H9 (cell line): ENCODE data around the gene LRRC28. TPM values are rescaled to one million over a fixed set of nuclear protein-coding genes. Genes with fewer than 3 reads are reported as not detected.

Source experiments
- DNase-seq: peaks from one replicate; pipeline ENCODE4 v3.0.0-alpha.2; 2017
- H2AFZ ChIP-seq: one replicate; pipeline ENCODE4 v1.6.1; 2013; ENCODE audit warnings: mild to moderate bottlenecking, low read length, control low read depth, moderate library complexity
- H2AK5ac ChIP-seq: 2 replicates; pipeline ENCODE4 v1.6.1; 2013; ENCODE audit warnings: low read length, control low read depth, mixed read lengths; ENCODE audit not compliant: insufficient read length
- H2BK120ac ChIP-seq: one replicate; pipeline ENCODE4 v1.6.1; 2013; ENCODE audit warnings: low read depth, mild to moderate bottlenecking, low read length, control low read depth, inconsistent platforms; ENCODE audit not compliant: poor library complexity, severe bottlenecking
- H2BK12ac ChIP-seq: 2 replicates; pipeline ENCODE4 v1.6.1; 2013; ENCODE audit warnings: low read length, control low read depth, mixed read lengths, low read depth; ENCODE audit not compliant: insufficient read length
- H2BK15ac ChIP-seq: 2 replicates; pipeline ENCODE4 v1.6.1; 2013; ENCODE audit warnings: low read depth, low read length, control low read depth
- H2BK20ac ChIP-seq: one replicate; pipeline ENCODE4 v1.6.1; 2013; ENCODE audit warnings: low read depth, mild to moderate bottlenecking, low read length, control low read depth, inconsistent platforms; ENCODE audit not compliant: poor library complexity, severe bottlenecking
- H2BK5ac ChIP-seq: 2 replicates; pipeline ENCODE4 v1.6.1; 2013; ENCODE audit warnings: low read length, control low read depth, mixed read lengths; ENCODE audit not compliant: insufficient read length
- H3K14ac ChIP-seq: 2 replicates; pipeline ENCODE4 v1.6.1; 2013; ENCODE audit warnings: low read length, control low read depth; ENCODE audit not compliant: insufficient read depth
- H3K18ac ChIP-seq: 2 replicates; pipeline ENCODE4 v1.6.1; 2013; ENCODE audit warnings: low read depth, mild to moderate bottlenecking, mixed read lengths, low read length, control low read depth; ENCODE audit not compliant: insufficient read length
- H3K23ac ChIP-seq: 2 replicates; pipeline ENCODE4 v1.6.1; 2013; ENCODE audit warnings: low read length, control low read depth, mixed read lengths, low read depth; ENCODE audit not compliant: insufficient read length
- H3K23me2 ChIP-seq: 2 replicates; pipeline ENCODE4 v1.6.1; 2013; ENCODE audit warnings: low read depth, mild to moderate bottlenecking, mixed read lengths, low read length, control low read depth; ENCODE audit not compliant: insufficient read length, poor library complexity, severe bottlenecking
- H3K27ac ChIP-seq: 2 replicates; pipeline ENCODE4 v1.5.1; 2013; ENCODE audit warnings: low read length, control low read depth, mixed read lengths, low read depth; ENCODE audit not compliant: insufficient read length
- H3K27me3 ChIP-seq: 2 replicates; pipeline ENCODE4 v1.6.1; 2013; ENCODE audit warnings: low read length, control low read depth, inconsistent platforms; ENCODE audit not compliant: insufficient read depth
- H3K4ac ChIP-seq: 2 replicates; pipeline ENCODE4 v1.6.1; 2013; ENCODE audit warnings: low read depth, mild to moderate bottlenecking, control low read depth, inconsistent platforms, low read length, moderate library complexity
- H3K4me1 ChIP-seq: 2 replicates; pipeline ENCODE4 v1.6.1; 2013; ENCODE audit warnings: low read length, control low read depth, inconsistent platforms; ENCODE audit not compliant: insufficient read depth
- H3K4me2 ChIP-seq: 2 replicates; pipeline ENCODE4 v1.6.1; 2013; ENCODE audit warnings: low read length, control low read depth, mixed read lengths; ENCODE audit not compliant: insufficient read length, insufficient read depth
- H3K56ac ChIP-seq: 2 replicates; pipeline ENCODE4 v1.6.1; 2013; ENCODE audit warnings: low read depth, mild to moderate bottlenecking, mixed read lengths, low read length, control low read depth; ENCODE audit not compliant: insufficient read length
- H3K79me1 ChIP-seq: 2 replicates; pipeline ENCODE4 v1.6.1; 2013; ENCODE audit warnings: low read depth, mild to moderate bottlenecking, moderate library complexity, low read length, control low read depth, inconsistent platforms; ENCODE audit not compliant: insufficient read depth, poor library complexity, severe bottlenecking
- H3K79me2 ChIP-seq: 2 replicates; pipeline ENCODE4 v1.6.1; 2013; ENCODE audit warnings: low read length, control low read depth, inconsistent platforms; ENCODE audit not compliant: insufficient read depth
- H3K9ac ChIP-seq: 2 replicates; pipeline ENCODE4 v1.6.1; 2013; ENCODE audit warnings: low read length, control low read depth, mixed read lengths; ENCODE audit not compliant: insufficient read length; ENCODE audit errors: extremely low read depth
- H3K9me3 ChIP-seq: one replicate; pipeline ENCODE4 v1.6.1; 2013; ENCODE audit warnings: low read depth, low read length, inconsistent platforms; ENCODE audit not compliant: control insufficient read depth
- H3T11ph ChIP-seq: one replicate; pipeline ENCODE4 v1.6.1; 2013; ENCODE audit warnings: mild to moderate bottlenecking, low read length, control low read depth, inconsistent platforms
- H4K20me1 ChIP-seq: one replicate; pipeline ENCODE4 v1.6.1; 2013; ENCODE audit not compliant: control insufficient read depth, insufficient read length, insufficient read depth
- H4K5ac ChIP-seq: 2 replicates; pipeline ENCODE4 v1.6.1; 2013; ENCODE audit warnings: low read depth, mild to moderate bottlenecking, mixed read lengths, low read length, control low read depth; ENCODE audit not compliant: insufficient read length
- H4K8ac ChIP-seq: replicated peaks from 2 replicates; pipeline ENCODE4 v1.6.1; 2013; ENCODE audit warnings: low read length, control low read depth, mixed read lengths, low read depth; ENCODE audit not compliant: insufficient read length
- H4K91ac ChIP-seq: 2 replicates; pipeline ENCODE4 v1.6.1; 2013; ENCODE audit warnings: low read depth, mild to moderate bottlenecking, moderate library complexity, mixed read lengths, low read length, control low read depth; ENCODE audit not compliant: insufficient read length
- H3K27ac Mint-ChIP-seq, 3 experiments: 2 replicates in 2 of 3; 3 replicates in 1 of 3; pipeline ENCODE4 v1.8.0; 2020 to 2021; ENCODE audit warnings: mixed read lengths in 3 of 3, mild to moderate bottlenecking in 1 of 3, moderate library complexity in 1 of 3
- H3K27me3 Mint-ChIP-seq: 2 replicates; pipeline ENCODE4 v1.8.0; 2021; ENCODE audit warnings: low read depth, mild to moderate bottlenecking, moderate library complexity, mixed read lengths
- H3K36me3 Mint-ChIP-seq, 3 experiments: 2 replicates in 2 of 3; 3 replicates in 1 of 3; pipeline ENCODE4 v1.8.0; 2020 to 2021; ENCODE audit warnings: low read depth in 3 of 3, mixed read lengths in 3 of 3; ENCODE audit not compliant: insufficient read depth in 1 of 3
- H3K4me1 Mint-ChIP-seq, 2 experiments: 2 replicates each; pipeline ENCODE4 v1.8.0; 2020; ENCODE audit warnings: mixed read lengths in 2 of 2
- H3K4me3 Mint-ChIP-seq, 2 experiments: 2 replicates in 1 of 2; 3 replicates in 1 of 2; pipeline ENCODE4 v1.8.0; 2020 to 2021; ENCODE audit warnings: mild to moderate bottlenecking in 2 of 2, mixed read lengths in 2 of 2, moderate library complexity in 1 of 2
- H3K9me3 Mint-ChIP-seq, 2 experiments: 2 replicates in 1 of 2; 3 replicates in 1 of 2; pipeline ENCODE4 v1.8.0; 2020; ENCODE audit warnings: mild to moderate bottlenecking in 2 of 2, mixed read lengths in 2 of 2, moderate library complexity in 1 of 2
- total RNA-seq: library from RNA; stranded (reverse); gene quantifications from 2 replicates; pipeline ENCODE4 v1.2.1, GENCODE V29; 2021
- TF ChIP-seq, protein P1 (sequence below): fragments of 200-600 bp; sonication (generic); conservative IDR thresholded peaks from 3 replicates; pipeline ENCODE4 v1.8.0; 2021; ENCODE audit warnings: antibody characterized with exemption, mild to moderate bottlenecking

Gene LRRC28
- total RNA-seq, 1 experiment from 2014 or later, result 17.6 TPM

- H3K27me3 Mint-ChIP-seq, result no peaks in the 10 kb centered on the region
- H3K4me1 Mint-ChIP-seq, result no peaks in the 10 kb centered on the region
- Histone ChIP-seq H3K9ac (no peak overlapping the region), H2BK12ac (no peak overlapping the region), H3K4ac (no peak overlapping the region), H2BK5ac (no peak overlapping the region), H3K14ac (no peak overlapping the region), H2BK120ac (no peak overlapping the region), H3K27ac (no peak overlapping the region), H4K5ac (no peak overlapping the region), H2BK15ac (no peak overlapping the region), H3K23ac (no peak overlapping the region), H3K27me3 (no peaks in the 10 kb centered on the region), H3K56ac (no peak overlapping the region), H4K20me1 (no peaks in the 10 kb centered on the region), H3K79me2 (no peaks in the 10 kb centered on the region), H3K79me1 (no peaks in the 10 kb centered on the region), H2AK5ac (no peak overlapping the region), H3K4me1 (no peaks in the 10 kb centered on the region), H2BK20ac (no peak overlapping the region), H4K8ac (no peak overlapping the region), H2AFZ (no peak overlapping the region), H3K18ac (no peak overlapping the region), H3K23me2 (no peaks in the 10 kb centered on the region), H4K91ac (no peak overlapping the region), H3K4me2 (no peak overlapping the region), H3T11ph (no peak overlapping the region), H3K9me3 (no peaks in the 10 kb centered on the region)
- no peaks in the 10 kb centered on the region for H3K9me3 Mint-ChIP-seq
- TF ChIP-seq, protein P1, sequence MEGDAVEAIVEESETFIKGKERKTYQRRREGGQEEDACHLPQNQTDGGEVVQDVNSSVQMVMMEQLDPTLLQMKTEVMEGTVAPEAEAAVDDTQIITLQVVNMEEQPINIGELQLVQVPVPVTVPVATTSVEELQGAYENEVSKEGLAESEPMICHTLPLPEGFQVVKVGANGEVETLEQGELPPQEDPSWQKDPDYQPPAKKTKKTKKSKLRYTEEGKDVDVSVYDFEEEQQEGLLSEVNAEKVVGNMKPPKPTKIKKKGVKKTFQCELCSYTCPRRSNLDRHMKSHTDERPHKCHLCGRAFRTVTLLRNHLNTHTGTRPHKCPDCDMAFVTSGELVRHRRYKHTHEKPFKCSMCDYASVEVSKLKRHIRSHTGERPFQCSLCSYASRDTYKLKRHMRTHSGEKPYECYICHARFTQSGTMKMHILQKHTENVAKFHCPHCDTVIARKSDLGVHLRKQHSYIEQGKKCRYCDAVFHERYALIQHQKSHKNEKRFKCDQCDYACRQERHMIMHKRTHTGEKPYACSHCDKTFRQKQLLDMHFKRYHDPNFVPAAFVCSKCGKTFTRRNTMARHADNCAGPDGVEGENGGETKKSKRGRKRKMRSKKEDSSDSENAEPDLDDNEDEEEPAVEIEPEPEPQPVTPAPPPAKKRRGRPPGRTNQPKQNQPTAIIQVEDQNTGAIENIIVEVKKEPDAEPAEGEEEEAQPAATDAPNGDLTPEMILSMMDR, result no peak
- H3K4me3 Mint-ChIP-seq, result no peak overlapping the region
- no peak overlapping the region for H3K27ac Mint-ChIP-seq
- DNase-seq, result no peak
- H3K36me3 Mint-ChIP-seq, result no peaks in the 10 kb centered on the region
Measured at GRCh38 chr15:99283717-99284116, 32.4 kb downstream of the LRRC28 start.
